GM20000 (cell line): ENCODE measurements around the gene TMEM170B.

ENCODE experiments used
- DNase-seq: peaks from one replicate; pipeline ENCODE4 v3.0.0; 2012; ENCODE audit warnings: low spot score
- CTCF ChIP-seq: IDR thresholded peaks from 2 replicates; pipeline ENCODE4 v1.5.1; 2012; ENCODE audit warnings: mild to moderate bottlenecking, control low read depth; ENCODE audit errors: extremely low read depth, missing control alignments

The TMEM170B gene

GRCh38 chr6:11575408-11576033, 38.0 kb downstream of the TMEM170B start:
- peak; percentile 66 for DNase-seq
- peak; percentile 87 for TF ChIP-seq CTCF

GRCh38 chr6:11580686-11581405, 43.3 kb downstream of the TMEM170B start:
- no peak for DNase-seq
- no peak for TF ChIP-seq CTCF

DNA sequence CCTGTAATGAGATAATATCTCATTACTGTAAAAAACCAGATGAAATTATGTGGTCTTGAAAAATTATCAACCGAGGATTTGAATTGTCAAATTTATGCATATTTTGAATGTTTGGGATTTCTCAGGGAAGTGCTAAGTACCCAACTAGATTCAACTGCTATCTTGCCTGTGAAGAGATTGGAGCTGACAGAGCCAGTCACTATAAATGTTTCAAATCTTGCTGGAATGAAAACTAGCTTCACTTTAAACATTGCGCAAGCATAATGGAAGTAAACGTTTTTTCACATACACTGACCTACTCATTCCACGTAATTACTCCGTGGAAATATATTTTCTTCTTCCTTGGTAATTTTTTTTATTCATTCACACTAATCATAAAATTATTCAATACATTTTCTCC, 46.7 kb downstream of the TMEM170B start:
- no peak for TF ChIP-seq CTCF
- DNase-seq: no peak

DNA sequence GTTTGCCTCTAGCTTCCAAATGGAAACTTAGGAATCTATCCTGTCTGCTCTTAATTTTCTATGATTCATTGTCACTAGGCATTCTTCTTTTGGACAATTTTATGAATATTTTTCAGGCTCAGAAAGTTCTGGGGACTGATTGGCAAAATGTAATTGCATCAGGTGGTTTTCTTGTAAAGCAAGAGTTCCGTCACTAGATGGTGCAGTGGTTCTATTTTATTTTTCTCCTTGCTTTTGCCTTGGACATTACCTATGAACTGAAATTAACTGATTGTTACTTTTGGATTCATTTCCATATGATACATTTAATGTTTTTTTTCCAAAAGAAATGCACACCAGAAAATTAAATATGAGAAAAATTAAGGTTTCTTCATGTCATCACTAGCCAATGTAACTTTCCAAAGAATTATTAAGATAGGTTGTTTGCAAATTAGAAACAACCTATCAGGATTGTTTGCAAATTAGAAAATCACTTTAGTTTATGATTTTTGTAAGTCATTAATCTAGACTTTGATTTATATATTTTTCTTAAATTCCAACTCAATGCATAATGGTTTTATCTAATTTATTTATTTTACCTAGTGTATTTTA, 48.0 kb downstream of the TMEM170B start:
- peak; percentile 56 for DNase-seq
- no peak for TF ChIP-seq CTCF

- TF ChIP-seq CTCF: no peak
- no peak for DNase-seq
Observed at GRCh38 chr6:11586117-11586516, 48.6 kb downstream of the TMEM170B start.

DNA sequence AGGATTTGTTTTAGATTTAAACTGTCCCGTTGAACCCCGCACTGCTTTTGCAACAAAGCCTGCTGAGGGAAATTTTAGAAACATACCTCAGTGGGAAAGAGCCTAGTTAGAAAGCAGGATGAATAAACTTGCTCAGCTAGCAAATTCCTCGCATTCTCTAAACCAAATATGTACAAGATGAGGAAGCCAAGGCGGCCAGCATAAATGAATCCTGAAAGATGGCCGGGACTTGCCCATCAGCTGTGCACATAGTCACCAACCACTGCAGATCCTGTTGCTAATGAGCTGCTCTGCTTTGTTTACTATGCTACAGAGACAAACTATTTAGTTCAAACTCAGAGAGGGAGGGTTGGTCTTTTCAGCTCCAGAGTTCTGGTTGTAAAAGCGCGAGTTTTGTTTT, 49.0 kb downstream of the TMEM170B start:
- TF ChIP-seq CTCF: no peak
- DNase-seq: no peak

GRCh38 chr6:11589261-11589660, 51.7 kb downstream of the TMEM170B start:
- TF ChIP-seq CTCF: no peak
- no peak for DNase-seq
